ENCODE results near the gene DPM2. TPM values are rescaled to one million over a fixed set of nuclear protein-coding genes. Genes with fewer than 3 reads are reported as not detected.
A peak's percentile ranks its signal among the peaks of the same experiment; 100 is the strongest.

Gene DPM2
- total and polyA plus RNA-seq, 2 experiments from 2014 or later: 36.6 to 92.4 TPM

DNA sequence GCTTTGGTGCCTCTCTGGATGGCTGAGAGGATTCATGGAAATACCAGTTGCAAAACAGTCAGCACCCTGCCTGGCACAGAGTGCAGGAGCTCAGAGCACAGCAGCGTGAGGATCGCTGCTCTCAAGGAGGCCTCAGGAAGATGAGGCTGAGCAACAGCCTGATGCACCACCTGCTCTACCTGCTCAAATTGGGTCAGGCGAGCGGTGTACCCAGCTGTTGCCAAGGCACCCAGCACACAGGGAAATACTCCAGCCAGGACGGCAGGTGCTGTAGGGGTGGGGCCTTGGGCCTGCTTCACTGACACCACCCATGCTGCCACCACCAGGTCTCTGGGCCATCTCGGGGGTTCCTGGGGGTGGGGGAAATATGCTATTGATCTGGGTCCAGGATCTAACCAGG is 38.8 kb upstream of the DPM2 start (continued):
- TF ChIP-seq ZNF462 (CRISPR knock-in tag; IDR thresholded peaks at IDR 0.05) (no peak), CTCF (conservative IDR thresholded peaks at IDR 0.05; ENCODE audit: low read depth in 2 of 2) (no peak)

DNA sequence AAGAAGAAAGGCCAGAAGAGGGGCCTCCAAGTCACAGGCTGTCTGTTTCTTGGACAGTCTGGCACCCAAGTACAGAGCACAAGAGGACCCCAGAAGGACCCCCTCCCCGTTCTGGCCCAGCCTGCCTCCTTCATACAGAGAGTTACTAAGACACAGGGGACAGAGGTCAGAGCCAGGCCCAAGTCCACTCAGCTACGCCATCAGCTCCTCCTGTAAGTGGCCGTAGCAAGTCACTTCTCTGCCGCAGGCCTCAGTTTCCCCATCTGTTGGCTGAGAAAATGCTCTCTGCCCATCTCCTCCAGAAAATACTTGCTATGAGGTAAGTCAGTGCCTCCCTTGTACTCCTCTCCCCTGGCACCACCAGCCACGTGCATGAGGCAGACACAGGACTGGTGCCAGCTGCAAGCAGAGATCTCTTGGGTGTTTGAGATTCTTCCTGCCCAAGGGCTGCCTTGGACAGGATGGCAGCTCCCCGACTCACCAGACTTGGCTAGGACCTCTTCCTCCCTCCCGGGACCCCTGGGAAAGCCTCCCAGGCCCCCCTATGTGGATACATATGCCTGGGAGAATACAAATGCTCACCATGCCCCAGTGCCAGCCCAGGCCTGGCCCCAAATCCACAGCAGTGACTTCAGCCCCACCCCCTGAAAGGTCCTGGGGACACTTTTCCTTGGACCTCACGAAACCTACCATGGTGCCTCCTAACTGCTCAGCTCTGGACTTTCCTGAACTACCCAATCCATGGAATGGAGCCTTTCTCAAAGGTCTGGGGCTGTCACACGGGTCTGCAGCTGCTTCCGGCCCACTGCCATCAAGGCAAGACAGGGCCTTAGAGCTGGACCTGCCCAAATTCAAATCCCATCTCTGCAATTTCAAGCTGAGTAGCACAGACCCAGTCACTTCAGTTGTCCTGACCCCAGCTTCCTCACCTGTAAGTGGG is 38.0 kb upstream of the DPM2 start:
- Histone ChIP-seq H3K27me3 (ENCODE audit: insufficient read depth) (no peaks in the 10 kb centered on the region), H3K9me2 (ENCODE audit: insufficient read depth) (no peaks in the 10 kb centered on the region), H3K4me2 (no peak overlapping the region), H3K4me3 (no peak overlapping the region), H3K4me1 (ENCODE audit: insufficient read depth) (peaks cover 52% of the 10 kb centered on the region), H3K79me2 (replicated peaks; ENCODE audit: insufficient read depth) (peaks cover 95% of the 10 kb centered on the region), H2AFZ (no peak overlapping the region), H3F3A (replicated peaks; ENCODE audit: low read depth) (peaks cover 10% of the 10 kb centered on the region), H4K20me1 (replicated peaks; ENCODE audit: insufficient read depth) (peaks cover 35% of the 10 kb centered on the region), H3K36me3 (ENCODE audit: insufficient read depth) (no peaks in the 10 kb centered on the region), H3K27ac (ENCODE audit: low read depth) (no peak overlapping the region)
- Mint-ChIP-seq H3K4me1 (peaks cover 73% of the 10 kb centered on the region), H3K36me3 (ENCODE audit: low read depth) (peaks cover 4% of the 10 kb centered on the region; the same call in 2 of the 3 replicates), H3K27me3 (ENCODE audit: insufficient read depth, low read depth, poor library complexity) (peaks cover 28% of the 10 kb centered on the region), H3K4me3 (no peak overlapping the region; the same call in 2 of the 3 replicates), H3K9me3 (no peaks in the 10 kb centered on the region), H3K27ac (peak overlapping the region; percentile 37; the same call in 1 of the 2 replicates)
- ATAC-seq (no peak), DNase-seq (ENCODE audit: low spot score) (no peak)
- TF ChIP-seq CREB1 (CRISPR knock-in tag; IDR thresholded peaks at IDR 0.05; ENCODE audit: low read depth): no peak
- no peak for TF ChIP-seq EZH2phosphoT487 (IDR thresholded peaks at IDR 0.05; ENCODE audit: unreplicated experiment)
- no peak for TF ChIP-seq ZNF462 (CRISPR knock-in tag; IDR thresholded peaks at IDR 0.05)
- TF ChIP-seq ZNF331 (CRISPR knock-in tag; IDR thresholded peaks at IDR 0.05; ENCODE audit: low read depth): no peak
